GM10248 (cell line): ENCODE data around the gene VAV2.
"Not testable (repeated sequence)": the region's sequence is repeated elsewhere in the genome, so short reads cannot be mapped to it uniquely, and the experiment has no call there.

Experiments used
- CTCF ChIA-PET: fragments of 300-600 bp; sonication (Branson Sonifier 250); formaldehyde crosslinking; extraction: SDS; loops from one replicate; lab custom pipeline; 2021; ENCODE audit warnings: antibody characterized with exemption; lab: Yijun Ruan, JAX
- POLR2A ChIA-PET: fragments of 350-650 bp; sonication (Branson Sonifier 250); formaldehyde crosslinking; extraction: SDS; loops from one replicate; lab custom pipeline; 2020; ENCODE audit warnings: antibody characterized with exemption; lab: Yijun Ruan, JAX
- DNase-seq: peaks from one replicate; pipeline ENCODE4 v3.0.0; 2012; ENCODE audit errors: extremely low spot score
- TF ChIP-seq, protein P1 (sequence below): IDR thresholded peaks from 2 replicates; pipeline ENCODE4 v1.5.1; 2012; ENCODE audit warnings: mild to moderate bottlenecking, low read depth; ENCODE audit errors: extremely low read depth, missing control alignments, control extremely low read depth

VAV2 gene

DNA sequence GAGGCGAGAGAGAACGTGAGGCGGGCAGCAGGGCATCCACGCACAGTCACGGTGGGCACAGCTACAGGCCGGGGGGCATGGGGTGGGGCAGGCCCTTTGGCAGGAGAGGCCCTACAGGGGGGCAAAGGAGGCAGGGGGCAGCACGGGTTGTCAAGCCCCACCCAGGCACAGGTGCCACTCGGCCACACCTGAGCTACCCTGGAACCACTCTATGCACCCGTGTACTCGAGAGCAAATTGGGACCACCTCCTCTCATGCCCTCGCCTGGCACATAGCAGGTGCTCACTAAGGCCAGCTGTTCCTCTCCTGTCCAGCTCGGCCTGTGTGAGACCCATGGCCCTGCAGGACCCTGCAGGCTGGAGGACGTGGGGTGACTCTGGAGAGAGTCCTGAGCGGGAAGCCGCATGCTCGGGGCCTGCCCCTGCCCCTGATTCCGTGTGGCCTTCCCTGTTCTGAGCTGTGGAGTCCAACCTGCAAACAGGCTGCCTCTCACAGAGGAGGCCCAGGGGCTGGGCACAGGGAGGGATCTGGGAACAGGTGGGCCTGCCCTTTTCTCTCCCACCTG is 222.5 kb downstream of the VAV2 start:
- TF ChIP-seq, protein P1, sequence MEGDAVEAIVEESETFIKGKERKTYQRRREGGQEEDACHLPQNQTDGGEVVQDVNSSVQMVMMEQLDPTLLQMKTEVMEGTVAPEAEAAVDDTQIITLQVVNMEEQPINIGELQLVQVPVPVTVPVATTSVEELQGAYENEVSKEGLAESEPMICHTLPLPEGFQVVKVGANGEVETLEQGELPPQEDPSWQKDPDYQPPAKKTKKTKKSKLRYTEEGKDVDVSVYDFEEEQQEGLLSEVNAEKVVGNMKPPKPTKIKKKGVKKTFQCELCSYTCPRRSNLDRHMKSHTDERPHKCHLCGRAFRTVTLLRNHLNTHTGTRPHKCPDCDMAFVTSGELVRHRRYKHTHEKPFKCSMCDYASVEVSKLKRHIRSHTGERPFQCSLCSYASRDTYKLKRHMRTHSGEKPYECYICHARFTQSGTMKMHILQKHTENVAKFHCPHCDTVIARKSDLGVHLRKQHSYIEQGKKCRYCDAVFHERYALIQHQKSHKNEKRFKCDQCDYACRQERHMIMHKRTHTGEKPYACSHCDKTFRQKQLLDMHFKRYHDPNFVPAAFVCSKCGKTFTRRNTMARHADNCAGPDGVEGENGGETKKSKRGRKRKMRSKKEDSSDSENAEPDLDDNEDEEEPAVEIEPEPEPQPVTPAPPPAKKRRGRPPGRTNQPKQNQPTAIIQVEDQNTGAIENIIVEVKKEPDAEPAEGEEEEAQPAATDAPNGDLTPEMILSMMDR: no peak
- DNase-seq: no peak
- ChIA-PET CTCF (interaction anchor here (0.7 to 8.2 kb wide), 7 partner anchors 13 to 226 kb away, joined by 3 to 75 read pairs (median 3); no protein-coding TSS in a partner anchor), POLR2A (interaction anchor here (0.6 kb wide), 1 partner anchor 255 kb away, joined by 5 read pairs; the partner anchor contains the start of gene BRD3OS)

DNA sequence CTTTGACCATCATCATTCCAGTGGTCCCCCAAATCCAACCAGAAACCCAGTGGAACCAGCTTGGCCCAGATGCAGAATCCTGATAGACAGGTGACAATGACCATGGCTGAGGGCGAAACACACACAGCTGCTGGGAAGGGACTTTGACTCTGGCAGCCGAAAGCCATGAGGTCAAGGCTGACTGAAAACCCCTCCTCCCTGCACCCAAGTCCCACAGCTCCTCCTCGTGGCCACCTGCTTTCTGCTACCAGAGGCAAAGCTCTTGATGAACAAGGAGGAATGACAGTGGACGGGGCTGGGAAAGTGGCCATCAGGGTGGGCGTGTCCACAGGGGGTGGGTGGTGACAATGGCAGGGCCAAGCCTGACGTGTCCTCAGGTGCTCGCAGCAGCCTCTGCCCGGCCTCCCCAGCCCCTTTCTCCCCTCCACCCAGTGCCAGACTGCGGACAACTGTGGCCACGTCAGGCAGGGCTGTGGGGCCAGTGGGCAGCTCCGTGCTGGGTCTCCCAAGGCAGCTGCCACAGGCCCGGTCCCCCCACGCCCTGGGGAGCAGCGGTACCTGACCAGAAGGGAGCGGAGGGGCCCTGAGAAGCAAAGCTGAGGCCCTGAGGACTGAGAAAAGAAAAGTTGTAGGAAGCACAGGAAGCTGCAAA is 223.1 kb downstream of the VAV2 start:
- DNase-seq: no peak
- ChIA-PET CTCF (interaction anchor here (0.7 to 8.2 kb wide), 6 partner anchors 12 to 226 kb away, joined by 3 to 75 read pairs (median 5); no protein-coding TSS in a partner anchor), POLR2A (interaction anchor here (0.6 kb wide), 1 partner anchor 256 kb away, joined by 5 read pairs; the partner anchor contains the start of gene BRD3OS)
- TF ChIP-seq, protein P1: no peak

DNA sequence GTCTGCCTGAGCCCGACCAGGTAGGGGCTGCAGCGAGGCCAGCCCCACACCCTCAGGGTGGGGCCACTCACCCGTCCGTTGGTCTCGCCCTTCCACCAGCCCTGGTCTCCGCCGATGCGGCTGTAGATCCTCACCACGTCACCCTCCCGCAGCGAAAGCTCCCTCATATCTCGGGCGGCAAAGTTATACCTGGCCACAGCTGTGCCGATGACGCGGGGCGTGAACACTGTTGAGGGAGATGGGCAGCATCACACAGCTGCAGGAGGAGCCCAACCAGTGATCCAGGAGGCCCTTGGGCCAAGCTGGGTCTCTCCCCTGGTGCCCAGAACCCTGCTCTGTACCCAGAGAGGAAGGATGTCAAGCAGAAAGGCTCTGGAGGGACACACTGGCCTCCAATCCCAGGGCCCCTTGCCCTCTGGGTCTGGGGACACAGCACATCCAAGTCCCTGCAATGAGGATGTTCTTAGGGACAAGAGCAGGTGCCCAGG is 223.7 kb downstream of the VAV2 start:
- TF ChIP-seq, protein P1: no peak
- ChIA-PET CTCF (interaction anchor here (1.1 to 8.2 kb wide), 4 partner anchors 14 to 227 kb away, joined by 3 to 75 read pairs (median 6); no protein-coding TSS in a partner anchor), POLR2A (no interaction called here)
- no peak for DNase-seq

DNA sequence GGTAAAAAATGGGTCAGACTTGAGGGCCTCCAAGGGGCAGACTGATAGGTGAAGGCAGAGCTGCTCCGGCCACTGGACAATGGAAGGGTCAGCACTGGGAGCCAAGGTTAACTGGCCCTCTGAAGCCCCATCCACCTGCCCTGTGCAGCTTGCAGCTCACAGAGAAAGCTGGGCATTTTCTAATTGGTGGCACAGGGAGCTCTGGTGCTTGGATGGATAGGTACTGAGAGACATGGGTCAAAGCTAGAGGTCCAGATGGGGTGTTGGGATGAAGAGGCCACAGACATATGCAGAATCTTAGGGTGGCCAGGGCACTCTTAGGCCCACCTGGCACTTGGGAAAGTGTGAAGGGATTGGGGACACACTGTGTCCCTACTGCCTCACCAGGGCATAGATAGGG is 224.5 kb downstream of the VAV2 start:
- DNase-seq: no peak
- TF ChIP-seq, protein P1: no peak
- CTCF ChIA-PET: interaction anchor here (2.6 to 8.2 kb wide), 2 partner anchors 15 to 25 kb away, joined by 10 to 75 read pairs; no protein-coding TSS in a partner anchor
- POLR2A ChIA-PET: no interaction called here

DNA sequence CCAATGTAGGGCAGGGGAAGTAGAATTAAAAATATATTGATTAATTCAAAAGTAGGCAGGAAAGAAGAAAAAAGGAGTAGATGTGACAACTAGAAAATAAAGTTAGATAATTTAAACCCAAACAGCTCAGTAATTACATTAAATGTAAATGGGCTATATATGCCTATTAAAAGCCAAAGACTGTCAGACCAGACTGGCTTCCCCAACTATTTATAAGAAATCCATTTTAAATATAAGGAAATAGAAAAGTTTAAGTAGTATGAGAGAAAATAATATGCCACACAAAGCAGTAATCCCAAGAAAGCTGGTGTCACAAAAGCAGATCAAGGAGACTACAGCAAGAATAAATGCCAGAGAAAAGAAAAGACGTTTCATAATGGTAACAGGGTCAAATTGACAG is 225.1 kb downstream of the VAV2 start:
- POLR2A ChIA-PET: no interaction called here
- no peak for DNase-seq
- CTCF ChIA-PET: interaction anchor here (2.6 to 8.2 kb wide), 2 partner anchors 16 to 24 kb away, joined by 10 to 75 read pairs; no protein-coding TSS in a partner anchor
- TF ChIP-seq, protein P1: no peak

DNA sequence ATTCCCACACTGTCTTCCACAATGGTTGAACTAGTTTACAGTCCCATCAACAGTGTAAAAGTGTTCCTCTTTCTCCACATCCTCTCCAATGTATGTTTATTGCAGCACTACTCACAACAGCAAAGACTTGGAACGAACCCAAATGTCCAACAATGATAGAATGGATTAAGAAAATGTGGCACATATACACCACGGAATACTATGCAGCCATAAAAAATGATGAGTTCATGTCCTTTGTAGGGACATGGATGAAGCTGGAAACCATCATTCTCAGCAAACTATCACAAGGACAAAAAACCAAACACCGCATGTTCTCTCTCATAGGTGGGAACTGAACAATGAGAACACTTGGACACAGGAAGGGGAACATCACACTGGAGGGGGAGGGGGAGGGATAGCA is 225.9 kb downstream of the VAV2 start:
- DNase-seq, POLR2A ChIA-PET: not testable (repeated sequence)
- CTCF ChIA-PET: interaction anchor here (2.6 kb wide), 1 partner anchor 24 kb away, joined by 10 read pairs; no protein-coding TSS in a partner anchor
